ENCODE data around the gene ZNF763. TPM values are rescaled to one million over a fixed set of nuclear protein-coding genes. Genes with fewer than 3 reads are reported as not detected.
"Not testable (repeated sequence)": the region's sequence is repeated elsewhere in the genome, so short reads cannot be mapped to it uniquely, and the experiment has no call there.

ZNF763 gene
- total and polyA plus RNA-seq, 3 experiments from 2014 or later, result 2.0 to 2.5 (median 2.3) TPM

- Mint-ChIP-seq H3K9me3 (peaks cover 39 to 98% (median 90%) of the 10 kb centered on the region in 5 donors), H3K27me3 (no peaks in the 10 kb centered on the region), H3K27ac (no peak overlapping the region), H3K36me3 (peaks cover 45 to 84% (median 75%) of the 10 kb centered on the region in 3 donors), H3K4me1 (no peaks in the 10 kb centered on the region), H3K4me3 (no peak overlapping the region)
- POLR2A ChIA-PET, result no interaction called here
- Histone ChIP-seq H3K4me1 (ENCODE audit: insufficient read depth, low read length) (no peaks in the 10 kb centered on the region), H3K27me3 (ENCODE audit: insufficient read depth, low read length, poor library complexity, severe bottlenecking) (no peaks in the 10 kb centered on the region), H3K4me3 (ENCODE audit: low read length) (peak overlapping the region; percentile 6), H3K27ac (ENCODE audit: low read depth, low read length) (no peak overlapping the region), H3K36me3 (ENCODE audit: insufficient read depth, low read length) (peaks cover 39% of the 10 kb centered on the region), H3K9me3 (ENCODE audit: low read length) (peaks cover 77% of the 10 kb centered on the region)
- no peak for DNase-seq
- CTCF ChIA-PET, result no interaction called here
Observed at GRCh38 chr19:11949201-11949600, 15.6 kb upstream of the ZNF763 start.

GRCh38 chr19:11949614-11950080, 15.2 kb upstream of the ZNF763 start:
- Histone ChIP-seq H3K4me3 (ENCODE audit: low read length) (peak overlapping the region; percentile 6), H3K9me3 (ENCODE audit: low read length) (peaks cover 73% of the 10 kb centered on the region), H3K36me3 (ENCODE audit: insufficient read depth, low read length) (peaks cover 35% of the 10 kb centered on the region)
- DNase-seq; H3K4me1 Mint-ChIP-seq; H3K27ac ChIP-seq (ENCODE audit: low read depth, low read length); H3K27ac Mint-ChIP-seq; POLR2A ChIA-PET; H3K27me3 ChIP-seq (ENCODE audit: insufficient read depth, low read length, poor library complexity, severe bottlenecking); H3K4me1 ChIP-seq (ENCODE audit: insufficient read depth, low read length); CTCF ChIA-PET; H3K4me3 Mint-ChIP-seq; H3K27me3 Mint-ChIP-seq: not testable (repeated sequence)
- peaks cover 41 to 80% (median 70%) of the 10 kb centered on the region in 3 donors for H3K36me3 Mint-ChIP-seq
- peaks cover 36 to 98% (median 89%) of the 10 kb centered on the region in 5 donors for H3K9me3 Mint-ChIP-seq

GRCh38 chr19:11950312-11950711, 14.5 kb upstream of the ZNF763 start:
- POLR2A ChIA-PET, result no interaction called here
- H3K9me3 ChIP-seq (ENCODE audit: low read length), result peaks cover 66% of the 10 kb centered on the region
- Mint-ChIP-seq H3K4me3 (no peak overlapping the region), H3K27ac (no peak overlapping the region), H3K27me3 (no peaks in the 10 kb centered on the region), H3K36me3 (peaks cover 39 to 73% (median 64%) of the 10 kb centered on the region in 3 donors), H3K4me1 (no peaks in the 10 kb centered on the region), H3K9me3 (peaks cover 36 to 96% (median 85%) of the 10 kb centered on the region in 5 donors)
- no peak for DNase-seq
- H3K27me3 ChIP-seq (ENCODE audit: insufficient read depth, low read length, poor library complexity, severe bottlenecking), result no peaks in the 10 kb centered on the region
- H3K27ac ChIP-seq (ENCODE audit: low read depth, low read length), result no peak overlapping the region
- peak overlapping the region; percentile 6 for H3K4me3 ChIP-seq (ENCODE audit: low read length)
- CTCF ChIA-PET, result no interaction called here
- no peaks in the 10 kb centered on the region for H3K4me1 ChIP-seq (ENCODE audit: insufficient read depth, low read length)
- H3K36me3 ChIP-seq (ENCODE audit: insufficient read depth, low read length), result peaks cover 35% of the 10 kb centered on the region

GRCh38 chr19:11963566-11964355, 1.1 kb upstream of the ZNF763 start:
- peaks cover 24 to 30% (median 29%) of the 10 kb centered on the region in 3 donors for H3K4me1 Mint-ChIP-seq
- peak overlapping the region; percentile 89 to 98 (median 95) for H3K27ac Mint-ChIP-seq
- Histone ChIP-seq H3K4me3 (ENCODE audit: low read length) (no peak overlapping the region), H3K4me1 (ENCODE audit: insufficient read depth, low read length) (peaks cover 16% of the 10 kb centered on the region), H3K9me3 (ENCODE audit: low read length) (no peaks in the 10 kb centered on the region), H3K27ac (ENCODE audit: low read depth, low read length) (no peak overlapping the region), H3K36me3 (ENCODE audit: insufficient read depth, low read length) (no peaks in the 10 kb centered on the region), H3K27me3 (ENCODE audit: insufficient read depth, low read length, poor library complexity, severe bottlenecking) (no peaks in the 10 kb centered on the region)
- no peaks in the 10 kb centered on the region for H3K27me3 Mint-ChIP-seq
- peaks cover 0 to 6% (median 0%) of the 10 kb centered on the region in 5 donors for H3K9me3 Mint-ChIP-seq
- ChIA-PET CTCF (interaction anchor here (0.5 to 5.8 kb wide), 13 partner anchors 8 to 177 kb away, joined by 3 to 126 read pairs (median 5); partner anchors contain the start of genes ZNF20, ZNF433 and ZNF700), POLR2A (interaction anchor here (0.6 to 2.1 kb wide), 4 partner anchors 24 to 367 kb away, joined by 4 to 21 read pairs (median 8); partner anchors contain the start of gene ZNF700)
- H3K36me3 Mint-ChIP-seq, result peaks cover 6 to 14% (median 8%) of the 10 kb centered on the region in 3 donors
- H3K4me3 Mint-ChIP-seq, result peak overlapping the region; percentile 86 to 98 (median 95)
- peak; percentile 59 to 81 (median 65) for DNase-seq

- H3K4me1 ChIP-seq (ENCODE audit: insufficient read depth, low read length), result peaks cover 16% of the 10 kb centered on the region
- no peaks in the 10 kb centered on the region for H3K27me3 ChIP-seq (ENCODE audit: insufficient read depth, low read length, poor library complexity, severe bottlenecking)
- H3K4me3 ChIP-seq (ENCODE audit: low read length), result peak overlapping the region; percentile 100
- H3K4me3 Mint-ChIP-seq, result peak overlapping the region; percentile 90 to 98 (median 97)
- no peaks in the 10 kb centered on the region for H3K9me3 ChIP-seq (ENCODE audit: low read length)
- CTCF ChIA-PET, result interaction anchor here (0.6 to 5.8 kb wide), 16 partner anchors 9 to 195 kb away, joined by 3 to 126 read pairs (median 4); partner anchors contain the start of genes ZNF20, ZNF491 and ZNF700
- peaks cover 0 to 4% (median 0%) of the 10 kb centered on the region in 5 donors for H3K9me3 Mint-ChIP-seq
- H3K4me1 Mint-ChIP-seq, result peaks cover 24 to 30% (median 29%) of the 10 kb centered on the region in 3 donors
- H3K27me3 Mint-ChIP-seq, result no peaks in the 10 kb centered on the region
- H3K36me3 Mint-ChIP-seq, result peaks cover 6 to 11% (median 9%) of the 10 kb centered on the region in 3 donors
- H3K27ac ChIP-seq (ENCODE audit: low read depth, low read length), result peak overlapping the region; percentile 91
- peak in 1 of 5 donors; percentile 3 for DNase-seq
- H3K36me3 ChIP-seq (ENCODE audit: insufficient read depth, low read length), result no peaks in the 10 kb centered on the region
- H3K27ac Mint-ChIP-seq, result peak overlapping the region; percentile 89 to 98 (median 95)
- POLR2A ChIA-PET, result interaction anchor here (0.6 to 2.1 kb wide), 4 partner anchors 23 to 368 kb away, joined by 4 to 21 read pairs (median 8); partner anchors contain the start of gene ZNF700
Observed at GRCh38 chr19:11964496-11964857, 363 bp upstream of the ZNF763 start.

GRCh38 chr19:11970174-11970573, 5.3 kb downstream of the ZNF763 start:
- Mint-ChIP-seq H3K27me3 (no peaks in the 10 kb centered on the region), H3K27ac (no peak overlapping the region), H3K4me1 (peaks cover 14 to 19% (median 15%) of the 10 kb centered on the region in 3 donors), H3K36me3 (peaks cover 9 to 27% (median 13%) of the 10 kb centered on the region in 3 donors), H3K4me3 (no peak overlapping the region), H3K9me3 (peaks cover 0 to 6% (median 4%) of the 10 kb centered on the region in 5 donors)
- Histone ChIP-seq H3K27me3 (ENCODE audit: insufficient read depth, low read length, poor library complexity, severe bottlenecking) (no peaks in the 10 kb centered on the region), H3K27ac (ENCODE audit: low read depth, low read length) (no peak overlapping the region), H3K4me3 (ENCODE audit: low read length) (no peak overlapping the region), H3K4me1 (ENCODE audit: insufficient read depth, low read length) (peaks cover 6% of the 10 kb centered on the region), H3K9me3 (ENCODE audit: low read length) (no peaks in the 10 kb centered on the region), H3K36me3 (ENCODE audit: insufficient read depth, low read length) (no peaks in the 10 kb centered on the region)
- DNase-seq, result no peak
- ChIA-PET CTCF (interaction anchor here (0.9 kb wide), 1 partner anchor 14 kb away, joined by 3 read pairs; no protein-coding TSS in a partner anchor), POLR2A (no interaction called here)

- peaks cover 9 to 32% (median 15%) of the 10 kb centered on the region in 3 donors for H3K36me3 Mint-ChIP-seq
- no peaks in the 10 kb centered on the region for H3K4me1 ChIP-seq (ENCODE audit: insufficient read depth, low read length)
- H3K36me3 ChIP-seq (ENCODE audit: insufficient read depth, low read length), result no peaks in the 10 kb centered on the region
- no peak overlapping the region for H3K4me3 ChIP-seq (ENCODE audit: low read length)
- no peak overlapping the region for H3K27ac Mint-ChIP-seq
- no peaks in the 10 kb centered on the region for H3K27me3 Mint-ChIP-seq
- peaks cover 0 to 9% (median 7%) of the 10 kb centered on the region in 5 donors for H3K9me3 Mint-ChIP-seq
- H3K27ac ChIP-seq (ENCODE audit: low read depth, low read length), result no peak overlapping the region
- POLR2A ChIA-PET, result interaction anchor here (0.5 kb wide), 1 partner anchor 14 kb away, joined by 5 read pairs; no protein-coding TSS in a partner anchor
- H3K9me3 ChIP-seq (ENCODE audit: low read length), result no peaks in the 10 kb centered on the region
- CTCF ChIA-PET, result interaction anchor here (0.9 kb wide), 1 partner anchor 13 kb away, joined by 3 read pairs; no protein-coding TSS in a partner anchor
- no peak for DNase-seq
- no peaks in the 10 kb centered on the region for H3K27me3 ChIP-seq (ENCODE audit: insufficient read depth, low read length, poor library complexity, severe bottlenecking)
- H3K4me1 Mint-ChIP-seq, result peaks cover 7 to 11% (median 8%) of the 10 kb centered on the region in 3 donors
- peak overlapping the region in 1 of 7 donors; percentile 60 for H3K4me3 Mint-ChIP-seq
Observed at GRCh38 chr19:11971041-11971440, 6.2 kb downstream of the ZNF763 start.

Measured in CD8-positive, alpha-beta memory T cell (primary cell).